HG03159 (cell line): Measurements from ENCODE around the gene PIK3R2.

Source experiments
- ATAC-seq: cut with Tn5 transposase; IDR thresholded peaks from one replicate; pipeline ENCODE4 v1.9.1; 2021; ENCODE audit warnings: mild to moderate bottlenecking, moderate library complexity; ENCODE audit not compliant: unreplicated experiment

Gene PIK3R2

DNA sequence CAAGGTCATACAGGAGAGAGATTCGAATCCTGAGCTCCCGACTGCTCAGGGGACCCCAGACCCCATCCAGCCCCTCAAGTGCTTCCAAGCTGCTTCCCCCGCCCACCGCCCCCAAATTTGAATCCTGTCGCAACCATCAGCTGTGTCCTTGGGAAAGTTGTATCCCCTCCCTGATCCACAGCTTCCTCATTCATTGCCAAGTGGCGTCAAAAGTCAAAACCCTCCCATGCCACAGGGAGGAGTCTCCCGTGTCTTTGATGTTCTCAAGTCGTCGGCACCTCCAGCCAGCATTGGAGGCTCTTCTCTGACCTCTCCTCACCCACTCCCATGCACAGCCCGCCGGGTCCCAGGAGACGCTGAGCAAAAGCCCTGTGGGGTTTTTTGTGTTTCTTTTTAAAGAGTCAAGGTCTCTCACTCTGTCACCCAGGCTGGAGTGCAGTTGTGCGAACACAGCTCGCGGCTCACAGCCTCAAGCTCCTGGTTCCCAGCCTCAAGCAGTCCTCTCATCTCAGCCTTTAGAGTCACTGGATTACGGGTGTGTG, 17.8 kb downstream of the PIK3R2 start:
- no peak for ATAC-seq

DNA sequence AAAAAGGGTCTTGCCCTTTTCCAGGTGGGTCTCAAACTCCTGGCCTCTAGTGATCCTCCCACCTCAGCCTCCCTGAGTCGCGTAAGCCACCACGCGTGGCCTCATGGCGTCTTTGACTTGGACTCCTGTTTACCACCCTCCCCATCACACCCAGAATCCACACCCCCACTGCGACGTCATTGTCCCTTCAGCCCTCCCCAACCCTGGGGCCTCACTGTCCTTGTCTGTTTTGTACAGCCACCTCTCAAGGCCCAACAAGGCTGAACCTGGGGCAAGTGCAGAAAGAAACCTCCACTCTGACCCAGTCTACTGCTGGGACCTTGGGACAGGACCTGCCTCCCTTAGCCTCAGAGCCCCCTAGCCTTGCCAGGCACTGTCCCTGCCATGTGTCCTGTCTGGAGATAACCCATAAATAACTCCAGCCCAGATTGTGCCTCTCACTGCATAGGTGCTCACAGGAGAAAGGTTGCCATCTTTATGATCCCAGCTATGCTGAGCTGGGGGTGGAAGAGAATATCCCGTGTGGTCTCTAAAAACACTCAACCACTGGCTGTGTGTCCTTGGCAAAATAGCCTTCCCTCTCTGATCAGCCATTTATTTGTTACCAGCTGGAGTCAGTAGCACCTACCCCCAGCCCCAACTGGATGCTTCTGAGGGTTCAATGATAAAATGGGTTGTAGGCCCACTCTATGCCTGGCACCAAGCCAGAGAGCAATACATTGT, 18.8 kb downstream of the PIK3R2 start:
- ATAC-seq: no peak

DNA sequence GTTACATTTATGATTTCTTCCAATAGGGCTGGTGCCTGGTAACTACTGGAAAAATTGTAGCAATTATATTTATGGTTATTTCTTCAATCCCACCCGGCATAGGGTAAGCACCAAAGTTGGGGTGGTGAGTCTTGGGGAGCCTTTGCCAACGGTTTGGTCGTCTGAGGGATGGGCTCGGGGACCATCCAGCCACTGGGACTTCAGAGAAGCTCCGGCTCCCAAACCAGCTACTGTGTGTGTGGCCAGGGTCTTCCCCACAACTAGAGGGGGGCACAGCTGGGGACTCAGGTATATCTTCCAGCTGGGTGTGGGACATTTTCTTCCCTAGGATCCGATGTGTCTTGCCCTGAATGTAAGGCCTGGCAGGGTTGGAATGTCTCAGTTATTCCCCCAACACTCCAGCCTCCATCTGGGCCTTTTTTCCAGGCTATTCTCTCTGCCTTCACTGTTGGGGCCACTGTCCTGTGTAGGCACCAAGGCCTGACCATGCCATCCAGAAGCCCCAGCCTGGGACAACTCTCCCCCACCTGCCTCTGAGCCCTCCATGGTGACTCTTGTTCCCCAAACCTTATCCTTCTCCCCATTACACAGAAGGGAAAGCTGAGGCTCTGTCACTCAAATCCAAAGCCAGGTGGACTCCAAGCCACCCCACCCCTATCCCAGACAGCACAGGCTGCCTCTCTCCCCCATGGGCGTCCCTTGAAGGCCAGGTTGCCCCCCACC, 19.5 kb downstream of the PIK3R2 start:
- ATAC-seq: no peak

DNA sequence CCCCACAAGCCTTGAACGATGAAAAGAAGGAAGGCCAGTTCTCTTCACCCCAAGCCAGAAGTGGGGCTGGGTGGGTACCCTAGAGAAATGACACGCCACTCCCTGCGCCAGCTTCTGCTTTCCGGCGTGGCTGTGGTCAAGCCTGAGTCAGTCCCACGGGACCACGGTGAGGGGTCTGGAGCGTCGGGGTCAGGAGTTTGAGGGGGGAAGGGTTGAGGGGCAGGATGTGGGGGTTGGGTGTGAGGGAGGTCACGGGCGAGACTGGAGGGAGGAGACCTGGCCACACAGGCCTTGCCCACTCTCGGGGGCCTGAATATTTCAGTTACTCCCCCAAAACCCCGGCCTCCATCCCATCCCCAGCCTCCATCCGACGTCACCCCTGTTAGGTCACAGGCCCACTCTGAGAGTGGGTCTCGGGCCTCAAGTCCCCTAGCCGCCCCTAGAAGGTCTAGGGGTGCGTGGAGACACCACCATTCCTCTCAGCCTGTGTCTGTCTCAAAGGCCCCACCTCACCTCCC, 20.1 kb downstream of the PIK3R2 start:
- ATAC-seq: peak; percentile 1

DNA sequence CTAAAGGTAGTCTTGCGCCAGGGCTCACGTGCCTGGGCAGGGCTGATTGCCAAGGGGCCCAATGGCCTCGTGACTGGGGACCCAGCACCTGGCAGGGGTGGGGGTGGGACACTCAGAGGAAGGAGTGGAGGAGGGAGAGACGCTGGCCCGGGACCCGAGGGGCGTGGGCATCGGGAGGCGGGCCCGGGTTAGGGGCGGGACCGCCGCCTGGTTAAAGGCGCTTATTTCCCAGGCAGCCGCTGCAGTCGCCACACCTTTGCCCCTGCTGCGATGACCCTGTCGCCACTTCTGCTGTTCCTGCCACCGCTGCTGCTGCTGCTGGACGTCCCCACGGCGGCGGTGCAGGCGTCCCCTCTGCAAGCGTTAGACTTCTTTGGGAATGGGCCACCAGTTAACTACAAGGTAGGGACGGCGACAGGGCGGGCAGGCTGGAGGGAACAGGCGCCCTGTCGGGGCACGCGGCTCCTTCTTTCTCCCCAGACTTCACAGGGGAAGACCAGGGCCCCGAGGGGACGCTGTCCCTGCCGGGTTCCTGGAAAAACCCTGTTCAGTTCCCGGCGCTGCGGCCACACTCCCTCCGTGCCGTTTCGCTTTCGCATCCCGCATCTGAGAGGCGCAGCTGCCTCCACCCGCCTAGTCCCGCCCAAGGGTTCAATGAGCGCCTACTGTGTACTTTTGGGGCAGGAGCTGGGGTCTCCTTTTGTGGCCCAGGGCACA, 20.8 kb downstream of the PIK3R2 start, which contains the start of gene IFI30:
IFI30 (plus strand) TSS at position 242 of the 717 bp plus-strand sequence; CDS start at position 271, 29 bp downstream.
- ATAC-seq: peak; percentile 40

DNA sequence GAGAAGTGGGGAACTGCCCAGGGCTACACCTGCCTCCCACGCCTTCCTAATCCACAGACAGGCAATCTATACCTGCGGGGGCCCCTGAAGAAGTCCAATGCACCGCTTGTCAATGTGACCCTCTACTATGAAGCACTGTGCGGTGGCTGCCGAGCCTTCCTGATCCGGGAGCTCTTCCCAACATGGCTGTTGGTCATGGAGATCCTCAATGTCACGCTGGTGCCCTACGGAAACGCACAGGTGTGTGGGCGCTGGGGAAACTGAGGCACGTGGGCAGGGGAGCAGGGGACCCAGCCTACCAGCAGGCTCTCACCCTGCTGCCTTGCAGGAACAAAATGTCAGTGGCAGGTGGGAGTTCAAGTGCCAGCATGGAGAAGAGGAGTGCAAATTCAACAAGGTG, 22.0 kb downstream of the PIK3R2 start:
- ATAC-seq: no peak

DNA sequence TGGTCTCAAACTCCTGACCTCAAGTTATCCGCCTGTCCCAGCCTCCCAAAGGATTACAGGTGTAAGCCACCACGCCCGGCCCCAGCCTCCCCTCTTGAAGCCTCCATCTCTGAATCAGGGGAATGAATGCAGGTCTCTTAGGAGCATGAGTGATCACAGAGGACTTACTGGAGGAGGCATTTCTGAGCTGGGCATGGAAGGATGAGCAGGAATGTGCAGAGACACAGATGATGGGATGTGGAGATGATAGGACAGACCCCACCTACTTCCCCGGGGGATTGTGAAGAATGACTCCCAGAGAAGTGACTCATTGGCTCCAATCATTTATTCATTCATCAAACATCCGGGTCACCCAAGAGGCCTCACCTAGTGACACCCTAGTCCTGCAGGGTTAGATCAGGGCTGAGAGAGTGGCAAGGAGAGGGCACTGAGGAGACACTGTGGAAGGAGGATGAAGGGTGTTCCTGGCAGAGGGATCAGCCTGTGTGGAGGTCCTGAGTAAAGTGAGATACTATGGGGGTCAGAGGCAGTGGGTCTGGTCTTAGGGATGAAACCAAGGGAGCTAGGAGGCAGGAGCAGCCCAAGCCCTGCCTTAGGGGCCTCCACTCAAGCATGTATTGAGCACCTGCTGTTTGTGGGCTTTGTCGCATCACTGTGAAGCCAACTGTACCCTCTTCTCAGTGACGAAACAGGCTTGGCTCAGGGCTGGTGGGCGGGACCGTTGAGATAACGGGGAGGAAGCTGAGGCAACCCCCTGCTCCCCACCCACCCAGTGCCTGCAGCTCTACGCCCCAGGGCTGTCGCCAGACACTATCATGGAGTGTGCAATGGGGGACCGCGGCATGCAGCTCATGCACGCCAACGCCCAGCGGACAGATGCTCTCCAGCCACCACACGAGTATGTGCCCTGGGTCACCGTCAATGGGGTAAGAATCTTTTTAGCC, 23.7 kb downstream of the PIK3R2 start:
- ATAC-seq: no peak

DNA sequence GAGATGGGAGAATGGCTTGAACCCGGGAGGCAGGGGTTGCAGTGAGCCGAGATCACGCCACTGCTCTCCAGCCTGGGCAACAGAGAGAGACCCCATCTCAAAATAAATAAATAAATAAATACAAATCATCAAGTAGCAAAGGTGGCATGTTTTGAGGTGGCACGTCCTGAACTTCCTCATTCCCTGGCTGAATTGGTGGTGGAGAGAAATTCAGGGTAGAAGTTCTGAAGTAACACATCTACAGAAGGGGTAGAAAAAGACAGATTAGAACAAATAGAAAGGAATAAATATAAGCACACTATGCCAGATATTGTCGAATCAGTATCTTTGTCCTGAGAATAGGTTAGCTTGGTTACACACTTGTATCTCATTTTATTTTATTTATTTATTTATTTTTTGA, 27.0 kb downstream of the PIK3R2 start:
- ATAC-seq: no peak

DNA sequence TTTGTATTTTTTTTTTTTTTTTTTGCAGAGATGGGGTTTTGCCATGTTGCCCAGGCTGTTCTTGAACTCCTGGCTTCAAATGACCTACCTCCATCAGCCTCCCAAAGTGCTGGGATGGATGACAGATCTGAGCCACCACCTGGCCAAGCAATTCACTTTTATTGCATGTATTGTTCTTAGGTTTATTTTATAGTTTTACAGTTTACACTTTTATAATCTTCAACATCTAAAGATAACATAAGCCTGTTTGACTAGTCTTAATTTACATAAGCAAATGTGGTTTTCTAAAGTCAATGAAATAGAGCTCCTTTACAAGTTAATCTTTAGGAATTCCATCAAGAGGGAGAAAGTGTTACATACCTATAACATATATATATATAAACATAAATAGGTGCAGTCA, 30.6 kb downstream of the PIK3R2 start:
- no peak for ATAC-seq

DNA sequence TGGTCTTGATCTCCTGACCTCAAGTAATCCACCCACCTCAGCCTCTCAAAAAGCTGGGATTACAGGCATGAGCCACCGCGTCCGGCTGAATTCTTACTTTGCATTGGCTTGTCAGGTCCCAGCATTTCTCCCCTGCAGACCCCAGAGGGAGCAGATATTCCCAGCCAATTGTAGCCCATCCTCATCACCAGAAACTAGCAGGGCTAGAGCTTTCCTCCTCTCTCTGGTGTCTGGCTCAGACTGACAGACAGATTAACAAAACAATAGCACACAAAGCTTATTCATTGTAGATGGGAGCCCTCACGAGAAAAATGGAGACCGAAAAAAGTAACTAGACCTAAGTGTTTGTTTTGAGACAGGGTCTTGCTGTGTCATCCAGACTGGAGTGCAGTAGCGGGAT, 32.6 kb downstream of the PIK3R2 start:
- no peak for ATAC-seq

DNA sequence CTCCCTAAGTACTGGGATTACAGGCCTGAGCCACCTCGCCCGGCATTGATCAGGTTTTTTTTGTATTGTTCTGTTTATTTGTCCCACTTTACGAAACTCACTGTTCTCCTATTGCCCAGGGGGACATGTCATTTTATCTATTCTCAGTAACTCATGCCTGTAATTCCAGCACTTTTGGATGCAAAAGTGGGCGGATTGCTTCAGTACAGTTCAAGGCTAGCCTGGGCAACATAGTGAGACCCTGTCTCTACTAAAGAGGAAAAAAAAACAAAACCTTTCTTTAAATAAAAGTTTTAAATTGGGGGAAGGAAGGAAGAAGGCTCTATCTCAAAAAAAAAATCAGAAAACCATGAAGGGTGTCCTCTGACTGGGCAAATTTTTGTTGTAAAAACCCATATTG, 37.3 kb downstream of the PIK3R2 start:
- no peak for ATAC-seq

DNA sequence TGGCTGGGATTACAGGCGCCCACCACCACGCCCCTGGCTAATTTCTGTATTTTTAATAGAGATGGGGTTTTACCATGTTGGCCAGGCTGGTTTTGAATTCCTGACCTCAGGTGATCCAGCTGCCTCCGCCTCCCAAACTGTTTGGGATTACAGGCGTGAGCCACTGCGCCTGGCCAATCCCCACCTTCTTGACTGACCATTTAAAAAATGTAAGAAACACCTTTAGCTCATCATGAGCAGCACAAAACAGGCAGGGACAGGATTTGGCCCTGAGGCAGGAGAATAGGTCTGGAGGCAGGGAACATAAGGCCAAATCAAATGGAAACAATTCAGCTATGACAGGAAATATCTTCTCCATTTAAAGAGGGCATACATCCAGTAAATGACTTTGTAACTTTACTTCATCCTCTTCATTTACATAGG, 38.7 kb downstream of the PIK3R2 start:
- no peak for ATAC-seq

DNA sequence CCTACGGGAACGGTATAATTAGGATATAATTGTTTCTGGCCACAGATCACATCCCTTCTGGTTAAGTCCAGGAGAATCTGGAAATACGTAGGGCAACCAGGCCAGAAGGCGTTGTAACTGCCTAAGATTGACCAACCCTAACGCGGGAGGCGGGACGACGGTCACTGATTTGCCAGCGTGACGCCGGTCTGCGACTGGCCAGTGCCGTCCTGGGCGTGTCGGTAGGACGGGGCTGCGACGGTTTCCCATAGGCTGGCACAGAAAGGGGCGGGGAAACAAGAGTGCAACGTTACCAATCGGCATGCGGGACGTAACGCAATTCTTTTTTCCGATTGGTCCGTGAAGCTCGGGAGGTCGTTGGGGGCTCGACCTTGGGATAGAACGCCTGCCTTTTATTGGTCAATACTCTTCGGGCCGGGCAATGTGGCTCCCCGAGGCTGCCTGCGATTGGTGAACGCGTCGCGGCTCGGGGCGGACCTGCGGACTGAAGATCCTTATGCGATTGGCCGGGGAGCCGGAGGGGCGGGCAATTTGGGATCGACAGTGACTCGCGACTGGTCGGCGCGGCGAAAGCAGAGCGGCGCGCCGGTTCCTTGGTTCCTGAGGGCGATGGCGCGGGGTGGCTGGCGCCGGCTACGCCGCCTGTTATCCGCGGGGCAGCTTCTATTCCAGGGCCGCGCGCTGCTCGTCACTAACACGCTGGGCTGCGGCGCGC, 39.9 kb downstream of the PIK3R2 start, which contains the start of gene MPV17L2:
MPV17L2 (plus strand) TSS at position 546 of the 715 bp plus-strand sequence; CDS start at position 610, 64 bp downstream.
- ATAC-seq: peak; percentile 83

DNA sequence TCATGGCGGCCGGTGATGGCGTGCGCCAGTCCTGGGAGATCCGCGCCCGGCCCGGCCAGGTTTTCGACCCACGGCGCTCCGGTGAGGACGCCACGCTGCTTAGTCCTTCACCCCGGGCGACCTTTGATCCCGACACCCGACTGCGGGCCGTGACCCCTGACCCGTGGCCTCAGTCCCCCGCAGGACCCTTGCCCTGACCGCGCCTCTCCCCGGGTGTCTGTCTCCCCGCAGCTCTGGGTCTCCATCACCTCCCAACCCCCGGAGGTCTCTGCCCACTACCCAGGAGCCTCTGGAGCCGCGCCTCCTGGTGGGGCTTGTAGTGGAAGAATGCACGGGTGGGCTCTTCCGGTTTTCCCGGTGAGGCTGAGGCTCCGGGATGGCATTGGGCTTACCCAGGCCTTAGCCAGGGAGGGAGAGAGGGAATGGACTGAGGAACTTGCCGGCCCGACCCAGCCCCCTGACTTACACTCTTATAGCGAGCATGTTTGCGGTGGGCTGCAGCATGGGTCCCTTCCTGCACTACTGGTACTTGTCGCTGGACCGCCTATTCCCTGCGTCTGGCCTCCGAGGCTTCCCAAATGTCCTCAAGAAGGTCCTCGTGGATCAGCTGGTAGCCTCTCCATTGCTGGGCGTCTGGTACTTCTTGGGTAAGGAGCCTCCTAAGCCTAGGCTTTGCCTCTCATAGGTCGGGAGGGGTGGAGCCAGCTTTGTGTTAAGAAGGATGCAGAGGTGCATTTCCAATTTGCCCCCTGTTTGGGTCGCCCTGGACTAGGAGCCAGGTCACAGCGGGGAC, 40.6 kb downstream of the PIK3R2 start:
- no peak for ATAC-seq

DNA sequence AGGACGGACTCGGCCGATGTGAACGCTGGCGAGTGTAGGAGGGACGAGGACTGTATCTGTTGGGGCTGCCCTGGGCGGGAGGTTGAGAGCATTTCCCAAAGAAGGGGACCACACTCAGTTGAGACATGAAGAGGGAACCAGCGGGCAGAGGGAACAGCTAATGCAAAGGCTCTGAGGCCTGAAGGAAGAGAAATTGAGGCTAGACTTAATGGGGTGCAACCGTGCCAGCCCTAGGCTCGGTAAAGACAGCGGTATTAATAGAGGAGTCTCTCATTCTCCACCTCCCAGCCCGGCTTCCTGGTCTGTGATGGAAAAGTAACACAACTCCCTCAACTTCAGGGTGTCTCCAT, 41.2 kb downstream of the PIK3R2 start:
- ATAC-seq: no peak

DNA sequence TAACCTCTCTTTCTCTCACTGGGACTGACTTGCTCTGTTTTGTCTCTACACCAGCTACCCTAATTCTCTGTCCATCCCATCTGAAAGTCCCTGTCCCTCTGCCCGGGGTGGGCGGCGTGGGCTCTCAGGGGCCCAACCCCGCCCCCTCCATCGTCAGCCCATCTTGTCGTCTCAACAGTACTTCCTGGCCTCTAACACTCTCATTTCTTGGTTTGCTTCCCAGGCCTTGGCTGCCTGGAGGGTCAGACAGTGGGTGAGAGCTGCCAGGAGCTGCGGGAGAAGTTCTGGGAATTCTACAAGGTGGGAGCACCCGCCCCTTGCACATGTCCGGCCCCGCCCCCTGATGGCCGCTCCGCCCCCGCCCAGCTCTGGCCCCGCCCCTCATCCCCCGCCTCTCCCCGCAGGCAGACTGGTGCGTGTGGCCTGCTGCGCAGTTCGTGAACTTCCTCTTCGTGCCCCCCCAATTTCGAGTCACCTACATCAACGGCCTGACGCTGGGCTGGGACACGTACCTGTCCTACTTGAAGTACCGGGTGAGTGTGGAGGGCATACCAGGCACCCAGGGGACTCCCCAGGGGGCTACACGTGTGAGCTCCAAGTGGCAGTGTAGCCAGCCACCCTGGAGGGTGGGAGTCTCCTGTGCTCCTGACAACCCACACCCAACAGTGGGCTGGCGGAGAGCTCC, 41.7 kb downstream of the PIK3R2 start:
- no peak for ATAC-seq

DNA sequence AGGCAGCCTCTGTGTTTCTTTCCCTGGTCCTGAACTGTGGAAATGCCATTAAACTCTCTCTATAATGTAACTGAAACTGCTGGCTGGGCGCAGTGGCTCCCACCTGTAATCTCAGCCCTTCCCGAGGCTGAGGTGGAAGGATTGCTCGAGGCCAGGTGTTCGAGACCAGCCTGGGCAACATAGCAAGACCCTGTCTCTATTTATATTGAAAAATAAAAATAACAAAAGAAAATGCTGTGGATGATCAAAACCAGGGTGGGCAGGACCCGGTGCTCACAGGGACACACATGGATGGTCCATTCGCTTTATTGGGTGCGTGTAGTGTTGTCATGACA, 43.5 kb downstream of the PIK3R2 start:
- no peak for ATAC-seq

DNA sequence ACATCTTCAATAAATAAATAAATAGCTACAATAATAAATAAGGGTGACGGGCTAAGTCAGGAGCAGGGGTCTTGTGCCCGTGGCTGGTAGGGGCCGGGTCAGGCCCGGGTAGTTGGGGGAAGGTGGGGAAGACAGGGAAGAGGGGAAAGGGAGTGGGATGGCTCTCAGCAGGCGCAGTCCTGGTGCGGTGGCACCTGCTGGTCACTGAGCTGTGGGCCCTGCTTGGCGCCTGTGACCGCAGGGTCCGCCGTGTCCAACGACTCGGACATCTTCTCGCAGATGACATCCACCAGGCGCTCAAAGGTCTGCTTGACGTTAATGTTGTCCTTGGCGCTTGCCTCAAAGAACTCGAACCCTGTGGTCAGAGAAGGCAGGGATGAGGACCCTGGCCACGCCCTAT, 44.3 kb downstream of the PIK3R2 start:
- no peak for ATAC-seq
